ENCODE measurements around the gene RORC. TPM values are rescaled to one million over a fixed set of nuclear protein-coding genes. Genes with fewer than 3 reads are reported as not detected.

The RORC gene
- total and polyA plus RNA-seq, 8 donors = 11.9 to 36.7 (median 23.1) TPM

- no peak for DNase-seq
- H3K27ac ChIP-seq = peak overlapping the region; percentile 81 to 93 (median 86)
- ATAC-seq = no peak
- peaks cover 38 to 46% (median 40%) of the 10 kb centered on the region in 3 donors for H3K4me1 ChIP-seq
- no peak for TF ChIP-seq CTCF (IDR thresholded peaks at IDR 0.05)
- 51 to 55% methylated on average over 8 of the region's 8 CpGs for WGBS, 2 donors
- H3K9me3 ChIP-seq = no peaks in the 10 kb centered on the region
- H3K27me3 ChIP-seq = no peaks in the 10 kb centered on the region
- peaks cover 0 to 3% (median 0%) of the 10 kb centered on the region in 3 donors for H3K36me3 ChIP-seq
- intact Hi-C loops (cut with DNase I) = no loop called here
- no peak for FAIRE-seq
- H3K4me3 ChIP-seq = peak overlapping the region in 2 of 4 donors; percentile 15 to 82
Measured at GRCh38 chr1:151833172-151833900, 1.7 kb upstream of the RORC start.

GRCh38 chr1:151832318-151832980, 847 bp upstream of the RORC start:
- intact Hi-C loops (cut with DNase I) = no loop called here
- H3K4me1 ChIP-seq = peaks cover 38 to 42% (median 39%) of the 10 kb centered on the region in 3 donors

GRCh38 chr1:151831256-151831591, 378 bp downstream of the RORC start:
- Histone ChIP-seq H3K4me1 (peaks cover 33 to 38% (median 37%) of the 10 kb centered on the region in 3 donors), H3K36me3 (peaks cover 0 to 10% (median 2%) of the 10 kb centered on the region in 3 donors), H3K27me3 (no peaks in the 10 kb centered on the region), H3K9me3 (no peaks in the 10 kb centered on the region), H3K27ac (peak overlapping the region; percentile 81 to 93 (median 86)), H3K4me3 (peak overlapping the region; percentile 33 to 82 (median 62))
- TF ChIP-seq CTCF (IDR thresholded peaks at IDR 0.05) = no peak
- FAIRE-seq = no peak
- WGBS, 2 donors = 9 to 14% methylated on average over 4 of the region's 4 CpGs
- no peak for ATAC-seq
- no peak for DNase-seq
- intact Hi-C loops (cut with DNase I) = no loop called here

More at GRCh38 chr1:151832318-151832980, 847 bp upstream of the RORC start:
- Histone ChIP-seq H3K9me3 (no peaks in the 10 kb centered on the region), H3K36me3 (peaks cover 0 to 8% (median 2%) of the 10 kb centered on the region in 3 donors), H3K27me3 (no peaks in the 10 kb centered on the region), H3K27ac (peak overlapping the region; percentile 81 to 93 (median 86)), H3K4me3 (peak overlapping the region in 2 of 4 donors; percentile 66 to 82)
- FAIRE-seq (no peak), ATAC-seq (peak; percentile 69 to 84 (median 76)), DNase-seq (peak; percentile 92 to 99 (median 98))
- TF ChIP-seq CTCF (IDR thresholded peaks at IDR 0.05) = no peak
- 12 to 13% methylated on average over 10 of the region's 10 CpGs for WGBS, 2 donors

- TF ChIP-seq CTCF (IDR thresholded peaks at IDR 0.05) = no peak
- peak in 1 of 6 donors; percentile 67 for DNase-seq
- Histone ChIP-seq H3K36me3 (peaks cover 0 to 21% (median 2%) of the 10 kb centered on the region in 3 donors), H3K9me3 (no peaks in the 10 kb centered on the region), H3K4me3 (peak overlapping the region in 2 of 4 donors; percentile 66 to 82), H3K27ac (no peak overlapping the region), H3K27me3 (no peaks in the 10 kb centered on the region), H3K4me1 (peaks cover 25 to 34% (median 27%) of the 10 kb centered on the region in 3 donors)
- FAIRE-seq = no peak
- no peak for ATAC-seq
- intact Hi-C loops (cut with DNase I) = no loop called here
- 19 to 24% methylated on average over 4 to 6 of the region's 6 CpGs for WGBS, 2 donors
Measured at GRCh38 chr1:151830055-151830454, 1.5 kb downstream of the RORC start.

Measured in pancreas (tissue), 10 donors.